Ishikawa (cell line): ENCODE measurements around the gene GRAMD1B.

ENCODE experiments used
- CEBPB ChIP-seq: IDR thresholded peaks from 2 replicates; pipeline ENCODE4 v1.6.1; 2012
- EGR1 ChIP-seq: IDR thresholded peaks from 2 replicates; pipeline ENCODE4 v1.6.1; 2012
- EP300 ChIP-seq: IDR thresholded peaks from 2 replicates; pipeline ENCODE4 v1.6.1; 2012; ENCODE audit warnings: borderline replicate concordance
- FOXM1 ChIP-seq: IDR thresholded peaks from 2 replicates; pipeline ENCODE4 v1.6.1; 2012; ENCODE audit warnings: low read depth, borderline replicate concordance
- MAX ChIP-seq: IDR thresholded peaks from 2 replicates; pipeline ENCODE4 v1.6.1; 2012
- NFIC ChIP-seq: IDR thresholded peaks from 2 replicates; pipeline ENCODE4 v1.6.1; 2012
- REST ChIP-seq: IDR thresholded peaks from 2 replicates; pipeline ENCODE4 v1.6.1; 2012; ENCODE audit warnings: low read depth, mild to moderate bottlenecking
- TEAD4 ChIP-seq: IDR thresholded peaks from 2 replicates; pipeline ENCODE4 v1.6.1; 2012
- USF1 ChIP-seq: IDR thresholded peaks from 2 replicates; pipeline ENCODE4 v1.6.1; 2012

GRCh38 chr11:123575441-123575840, 145.4 kb downstream of the GRAMD1B start:
- TF ChIP-seq CEBPB (no peak), REST (no peak), EP300 (no peak), USF1 (no peak), FOXM1 (no peak), NFIC (no peak), TEAD4 (no peak), MAX (no peak), EGR1 (no peak)
